ENCODE measurements around the gene CIRBP. TPM values are rescaled to one million over a fixed set of nuclear protein-coding genes. Genes with fewer than 3 reads are reported as not detected.

The CIRBP gene
- total RNA-seq, 1 donor from 2014 or later = 192 TPM

- Histone ChIP-seq H3K36me3 (peaks cover 0 to 1% of the 10 kb centered on the region in 2 donors), H3K27ac (peak overlapping the region; percentile 100), H3K4me1 (peaks cover 58% of the 10 kb centered on the region), H3K9me3 (no peaks in the 10 kb centered on the region), H3K27me3 (no peaks in the 10 kb centered on the region), H3K4me3 (peak overlapping the region; percentile 79 to 85)
- TF ChIP-seq POLR2A (IDR thresholded peaks at IDR 0.05) (no peak), CTCF (IDR thresholded peaks at IDR 0.05) (peak; percentile 71 to 94 (median 73))
- DNase-seq (ENCODE audit: extremely low spot score in 2 of 2) = no peak
- intact Hi-C loops (cut with DNase I) = loop anchor here (1.0 to 10.0 kb wide), 3 partner anchors 18 to 324 kb away; partner anchors contain the start of genes ARID3A, RNU6-2 and TMEM259
Observed at GRCh38 chr19:1248786-1249297, 20.3 kb upstream of the CIRBP start.

GRCh38 chr19:1249298-1249989 lies 19.7 kb upstream of the CIRBP start:
- H3K36me3 ChIP-seq = peaks cover 0 to 7% of the 10 kb centered on the region in 2 donors
- H3K9me3 ChIP-seq = no peaks in the 10 kb centered on the region
- H3K27ac ChIP-seq = peak overlapping the region; percentile 100
- peak overlapping the region; percentile 79 to 85 for H3K4me3 ChIP-seq
- peak; percentile 25 to 86 for TF ChIP-seq POLR2AphosphoS5 (IDR thresholded peaks at IDR 0.05; ENCODE audit: insufficient read depth in 1 of 2, low read depth in 1 of 2)
- no peak for TF ChIP-seq CTCF (IDR thresholded peaks at IDR 0.05)
- TF ChIP-seq POLR2A (IDR thresholded peaks at IDR 0.05) = peak; percentile 37 to 98
- H3K27me3 ChIP-seq = no peaks in the 10 kb centered on the region
- DNase-seq (ENCODE audit: extremely low spot score in 2 of 2) = no peak
- H3K4me1 ChIP-seq = peaks cover 58% of the 10 kb centered on the region
- intact Hi-C loops (cut with DNase I) = loop anchor here (5.0 to 10.0 kb wide), 2 partner anchors 227 to 325 kb away; partner anchors contain the start of genes ARID3A, RNU6-2 and TMEM259

GRCh38 chr19:1249990-1250436 lies 19.1 kb upstream of the CIRBP start:
- DNase-seq (ENCODE audit: extremely low spot score in 2 of 2) = no peak
- Histone ChIP-seq H3K36me3 (peaks cover 0 to 13% of the 10 kb centered on the region in 2 donors), H3K9me3 (no peaks in the 10 kb centered on the region), H3K27me3 (no peaks in the 10 kb centered on the region), H3K27ac (peak overlapping the region; percentile 100), H3K4me1 (peaks cover 58% of the 10 kb centered on the region), H3K4me3 (peak overlapping the region; percentile 79 to 85)
- intact Hi-C loops (cut with DNase I) = loop anchor here (5.0 to 10.0 kb wide), 2 partner anchors 228 to 325 kb away; partner anchors contain the start of genes ARID3A, RNU6-2 and TMEM259
- no peak for TF ChIP-seq POLR2AphosphoS5 (IDR thresholded peaks at IDR 0.05; ENCODE audit: insufficient read depth in 1 of 2, low read depth in 1 of 2)
- TF ChIP-seq CTCF (IDR thresholded peaks at IDR 0.05) = no peak
- TF ChIP-seq POLR2A (IDR thresholded peaks at IDR 0.05) = no peak

GRCh38 chr19:1250437-1251260 lies 18.5 kb upstream of the CIRBP start:
- Histone ChIP-seq H3K27ac (peak overlapping the region; percentile 100), H3K4me1 (peaks cover 58% of the 10 kb centered on the region), H3K4me3 (peak overlapping the region; percentile 79 to 85), H3K27me3 (no peaks in the 10 kb centered on the region), H3K36me3 (peaks cover 0 to 19% of the 10 kb centered on the region in 2 donors), H3K9me3 (no peaks in the 10 kb centered on the region)
- TF ChIP-seq POLR2AphosphoS5 (IDR thresholded peaks at IDR 0.05; ENCODE audit: insufficient read depth in 1 of 2, low read depth in 1 of 2) (peak in 1 of 2 donors; percentile 40), POLR2A (IDR thresholded peaks at IDR 0.05) (no peak)
- intact Hi-C loops (cut with DNase I) = no loop called here
- no peak for DNase-seq (ENCODE audit: extremely low spot score in 2 of 2)

Data from vagina (tissue), 2 donors.